Measurements from ENCODE around the gene ALDH2. TPM values are rescaled to one million over a fixed set of nuclear protein-coding genes. Genes with fewer than 3 reads are reported as not detected.
A peak's percentile ranks its signal among the peaks of the same experiment; 100 is the strongest.
"Not testable (repeated sequence)": the region's sequence is repeated elsewhere in the genome, so short reads cannot be mapped to it uniquely, and the experiment has no call there.

ALDH2 gene
- total RNA-seq, 4 donors from 2014 or later: 151 to 179 (median 157) TPM

DNA sequence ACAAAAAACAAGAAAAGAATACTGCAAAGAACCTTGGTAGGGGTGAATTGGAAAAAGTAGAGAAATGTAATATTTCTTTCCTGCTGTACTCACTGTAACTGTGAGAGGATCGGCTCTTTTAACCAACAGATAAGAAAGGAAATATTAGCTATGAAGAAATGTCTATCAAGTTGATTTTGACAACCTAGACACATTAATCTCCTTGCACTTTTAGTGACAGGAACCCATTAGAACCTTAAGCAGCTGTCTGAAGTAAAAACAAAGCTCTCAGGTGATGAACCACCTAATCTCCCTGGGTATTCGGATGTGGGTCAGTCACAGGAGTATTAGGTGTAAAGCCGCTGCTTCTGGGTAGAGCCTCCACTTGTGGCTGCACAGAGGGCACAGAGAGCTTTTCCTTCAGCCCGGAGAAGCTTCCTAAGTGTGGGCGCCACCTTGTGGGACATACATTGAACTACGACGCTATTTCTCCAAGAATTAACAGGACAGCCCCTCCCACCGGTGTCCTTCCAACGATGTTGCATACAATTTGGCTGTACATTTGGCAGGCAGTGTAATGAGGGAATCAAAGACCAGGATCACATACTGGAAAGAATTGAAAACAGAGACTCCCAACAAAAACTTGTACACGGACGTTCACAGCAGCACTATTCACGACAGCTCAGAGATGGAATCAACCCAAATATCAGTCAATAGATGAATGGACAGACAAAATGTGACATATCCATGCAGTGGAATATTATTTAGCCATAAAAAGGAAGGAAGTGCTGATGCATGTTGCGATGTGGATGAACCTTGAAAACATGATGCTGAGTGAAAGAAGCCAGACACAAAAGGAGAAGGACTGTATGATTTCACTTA lies 46.4 kb downstream of the ALDH2 start:
- TF ChIP-seq POLR2A (IDR thresholded peaks at IDR 0.05): no peak
- TF ChIP-seq, protein P1, sequence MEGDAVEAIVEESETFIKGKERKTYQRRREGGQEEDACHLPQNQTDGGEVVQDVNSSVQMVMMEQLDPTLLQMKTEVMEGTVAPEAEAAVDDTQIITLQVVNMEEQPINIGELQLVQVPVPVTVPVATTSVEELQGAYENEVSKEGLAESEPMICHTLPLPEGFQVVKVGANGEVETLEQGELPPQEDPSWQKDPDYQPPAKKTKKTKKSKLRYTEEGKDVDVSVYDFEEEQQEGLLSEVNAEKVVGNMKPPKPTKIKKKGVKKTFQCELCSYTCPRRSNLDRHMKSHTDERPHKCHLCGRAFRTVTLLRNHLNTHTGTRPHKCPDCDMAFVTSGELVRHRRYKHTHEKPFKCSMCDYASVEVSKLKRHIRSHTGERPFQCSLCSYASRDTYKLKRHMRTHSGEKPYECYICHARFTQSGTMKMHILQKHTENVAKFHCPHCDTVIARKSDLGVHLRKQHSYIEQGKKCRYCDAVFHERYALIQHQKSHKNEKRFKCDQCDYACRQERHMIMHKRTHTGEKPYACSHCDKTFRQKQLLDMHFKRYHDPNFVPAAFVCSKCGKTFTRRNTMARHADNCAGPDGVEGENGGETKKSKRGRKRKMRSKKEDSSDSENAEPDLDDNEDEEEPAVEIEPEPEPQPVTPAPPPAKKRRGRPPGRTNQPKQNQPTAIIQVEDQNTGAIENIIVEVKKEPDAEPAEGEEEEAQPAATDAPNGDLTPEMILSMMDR (IDR thresholded peaks at IDR 0.05): peak in 1 of 3 donors; percentile 71
- intact Hi-C loops (cut with DNase I; ENCODE audit: low total_unique reads): loop anchor here (5.0 kb wide), 1 partner anchor 61 kb away; no protein-coding TSS in a partner anchor
- H3K4me3 ChIP-seq (ENCODE audit: low read depth, poor library complexity, severe bottlenecking): no peak overlapping the region
- peak; percentile 83 to 95 for DNase-seq (ENCODE audit: low spot score in 2 of 2)
- WGBS, 2 donors: 13 to 16% methylated on average over 13 of the region's 13 CpGs

DNA sequence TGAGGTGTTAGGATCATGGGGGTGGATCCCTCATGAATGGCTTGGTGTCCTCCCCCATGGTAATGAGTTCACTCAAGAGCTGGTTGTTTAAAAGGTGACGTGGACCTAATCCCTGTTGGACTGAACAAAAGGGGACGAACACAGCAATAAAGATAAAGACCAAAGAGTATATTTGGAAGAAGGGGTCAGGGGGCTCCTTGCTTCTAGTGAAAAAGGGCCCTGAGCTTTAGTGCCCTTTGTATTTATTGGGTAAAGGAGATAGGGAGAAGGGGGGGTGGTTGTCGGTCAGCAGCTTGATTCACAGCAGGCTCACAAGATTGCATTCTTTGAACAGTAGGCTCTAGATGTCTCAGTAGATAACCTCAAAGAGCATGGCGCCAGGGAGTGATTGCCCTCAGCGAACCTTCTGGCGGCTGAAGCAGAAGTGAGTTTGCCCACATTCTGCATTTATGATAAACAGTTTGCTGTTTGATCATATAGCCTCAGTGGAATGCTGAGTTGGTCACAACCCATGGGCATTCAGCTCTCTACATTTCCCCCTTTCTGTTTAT lies 49.4 kb downstream of the ALDH2 start:
- no peak overlapping the region for H3K4me3 ChIP-seq (ENCODE audit: low read depth, poor library complexity, severe bottlenecking)
- WGBS, 2 donors: 71 to 73% methylated on average over 6 of the region's 6 CpGs
- no peak for TF ChIP-seq POLR2A (IDR thresholded peaks at IDR 0.05)
- peak in 1 of 2 donors; percentile 56 for DNase-seq (ENCODE audit: low spot score in 2 of 2)
- intact Hi-C loops (cut with DNase I; ENCODE audit: low total_unique reads): no loop called here

DNA sequence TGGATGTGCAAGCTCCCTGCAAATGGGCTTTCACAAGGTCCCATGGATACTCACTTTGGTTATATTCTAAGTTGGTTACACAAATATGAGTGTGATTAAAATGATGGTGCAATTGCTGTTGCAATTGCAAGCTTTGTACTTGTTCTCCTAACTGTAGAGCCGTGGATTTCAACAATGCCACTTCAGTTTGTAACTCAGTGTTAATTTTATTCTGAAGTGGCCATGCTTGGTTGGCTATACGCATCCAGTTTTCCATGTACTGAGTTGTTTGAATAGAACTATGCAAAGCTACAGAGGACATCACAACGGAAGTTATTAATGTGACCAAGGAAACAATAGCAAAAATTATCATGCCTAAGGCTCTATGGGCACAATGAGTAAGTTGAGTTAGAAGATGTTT lies 50.2 kb downstream of the ALDH2 start:
- intact Hi-C loops (cut with DNase I; ENCODE audit: low total_unique reads); DNase-seq (ENCODE audit: low spot score in 2 of 2); H3K4me3 ChIP-seq (ENCODE audit: low read depth, poor library complexity, severe bottlenecking): not testable (repeated sequence)
- WGBS, 2 donors: 72 to 89% methylated on average over 3 of the region's 3 CpGs

DNA sequence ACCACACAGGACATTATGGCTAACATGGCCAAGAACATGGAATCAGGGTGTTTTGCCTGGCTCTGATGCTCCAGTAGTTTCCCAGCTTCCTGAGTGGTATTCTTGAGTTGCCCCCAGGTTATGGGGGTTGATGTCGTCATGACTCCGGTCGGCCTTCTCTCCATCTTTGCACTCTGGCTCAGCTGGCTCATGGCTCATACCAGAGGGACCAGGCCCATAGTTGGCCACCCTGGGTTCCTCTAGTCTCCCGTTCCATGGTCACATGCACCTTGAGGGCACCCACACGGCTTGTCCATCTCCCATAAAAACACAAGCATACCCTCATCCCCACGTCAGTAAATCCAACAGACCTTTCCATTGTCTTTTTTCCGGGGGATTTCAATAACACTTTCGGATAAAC lies 51.6 kb downstream of the ALDH2 start:
- intact Hi-C loops (cut with DNase I; ENCODE audit: low total_unique reads): no loop called here
- 82 to 92% methylated on average over 8 of the region's 8 CpGs for WGBS, 2 donors
- no peak overlapping the region for H3K4me3 ChIP-seq (ENCODE audit: low read depth, poor library complexity, severe bottlenecking)
- no peak for TF ChIP-seq POLR2A (IDR thresholded peaks at IDR 0.05)
- TF ChIP-seq, protein P1 (IDR thresholded peaks at IDR 0.05): no peak
- peak in 1 of 2 donors; percentile 79 for DNase-seq (ENCODE audit: low spot score in 2 of 2)

DNA sequence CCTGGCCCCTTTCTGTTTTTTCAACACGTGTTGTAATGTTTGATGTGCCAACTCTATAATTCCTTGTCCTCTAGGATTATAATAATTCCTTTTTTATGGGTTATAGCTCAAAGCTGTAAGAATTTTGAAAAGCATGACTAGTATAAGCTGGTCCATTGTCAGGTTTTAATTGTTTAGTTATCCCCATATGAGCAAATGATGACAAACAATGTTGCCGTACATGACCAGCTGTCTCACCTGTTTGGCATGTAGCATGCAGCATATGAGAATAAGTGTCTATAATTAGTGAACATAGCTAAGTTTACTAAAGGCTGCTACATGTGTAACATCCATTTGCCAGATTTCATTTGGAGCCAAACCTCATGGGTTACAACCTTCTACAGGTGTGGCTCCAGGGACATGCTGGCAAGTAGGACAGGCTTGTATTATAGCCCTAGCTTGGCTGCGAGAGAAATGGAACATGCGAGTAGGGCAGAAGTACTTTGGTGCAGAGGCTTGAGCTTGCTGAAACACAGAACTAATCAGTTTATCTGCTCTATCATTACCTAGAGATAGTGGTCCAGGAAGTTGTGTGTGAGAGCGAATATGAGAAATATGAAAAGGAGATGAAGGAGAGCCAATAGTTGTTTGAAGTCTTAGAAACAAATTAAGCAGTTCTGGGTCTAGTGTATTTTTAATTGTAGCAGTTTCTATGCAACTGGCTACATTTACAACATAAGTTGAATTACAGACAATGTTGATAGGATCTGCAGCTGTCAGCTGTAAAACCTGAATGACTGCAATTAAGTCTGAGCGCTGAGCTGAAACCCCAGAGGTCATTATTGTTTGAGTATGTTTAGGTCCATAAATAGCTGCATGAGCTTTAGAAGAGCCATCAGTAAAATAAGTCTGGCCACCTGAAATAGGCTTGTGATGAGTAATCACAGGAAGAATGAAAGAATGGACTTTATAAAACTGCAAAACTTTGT lies 52.7 kb downstream of the ALDH2 start:
- intact Hi-C loops (cut with DNase I; ENCODE audit: low total_unique reads): no loop called here
- no peak overlapping the region for H3K4me3 ChIP-seq (ENCODE audit: low read depth, poor library complexity, severe bottlenecking)
- WGBS, 2 donors: 27 to 33% methylated on average over 6 of the region's 6 CpGs
- TF ChIP-seq POLR2A (IDR thresholded peaks at IDR 0.05): no peak
- TF ChIP-seq, protein P1 (IDR thresholded peaks at IDR 0.05): no peak
- peak in 1 of 2 donors; percentile 52 for DNase-seq (ENCODE audit: low spot score in 2 of 2)

DNA sequence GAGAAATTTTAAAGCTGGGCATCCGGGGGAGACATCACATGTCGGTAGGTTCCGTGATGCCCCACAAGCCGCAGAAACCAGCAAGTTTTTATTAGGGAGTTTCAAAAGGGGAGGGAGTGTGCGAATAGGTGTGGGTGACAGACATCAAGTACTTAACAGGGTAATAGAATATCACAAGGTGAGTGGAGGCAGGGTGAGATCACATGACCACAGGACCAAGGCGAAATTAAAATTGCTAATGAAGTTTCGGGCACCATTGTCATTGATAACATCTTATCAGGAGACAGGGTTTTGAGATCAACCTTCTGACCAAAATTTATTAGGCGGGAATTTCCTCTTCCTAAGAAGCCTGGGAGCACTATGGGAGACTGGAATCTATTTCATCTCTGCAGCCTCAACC lies 54.1 kb downstream of the ALDH2 start:
- DNase-seq (ENCODE audit: low spot score in 2 of 2): peak in 1 of 2 donors; percentile 21
- H3K4me3 ChIP-seq (ENCODE audit: low read depth, poor library complexity, severe bottlenecking); intact Hi-C loops (cut with DNase I; ENCODE audit: low total_unique reads): not testable (repeated sequence)
- WGBS, 2 donors: 87 to 90% methylated on average over 8 of the region's 8 CpGs

DNA sequence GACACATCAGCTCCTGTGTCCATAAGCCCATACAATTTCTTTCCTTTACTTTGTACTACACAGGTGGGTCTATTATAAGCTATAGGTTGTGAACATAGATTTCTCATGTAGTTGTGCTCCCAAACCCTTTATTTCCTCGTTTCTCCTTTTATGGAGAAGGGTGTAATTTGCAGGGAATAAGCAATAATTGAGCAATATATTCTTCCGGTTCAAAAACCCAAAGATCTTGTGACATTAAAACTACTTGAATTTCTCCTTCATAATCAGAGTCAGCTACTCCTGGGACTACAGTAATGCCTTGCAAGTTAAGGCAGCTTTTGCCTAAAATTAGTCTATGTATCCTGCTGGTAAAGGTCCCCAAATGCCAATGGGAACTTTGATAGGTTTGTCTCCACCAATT lies 56.2 kb downstream of the ALDH2 start:
- intact Hi-C loops (cut with DNase I; ENCODE audit: low total_unique reads): no loop called here

More for the DNA sequence above, 56.2 kb downstream of the ALDH2 start:
- WGBS, 2 donors: 54 to 59% methylated on average over 2 of the region's 2 CpGs
- DNase-seq (ENCODE audit: low spot score in 2 of 2): no peak
- H3K4me3 ChIP-seq (ENCODE audit: low read depth, poor library complexity, severe bottlenecking): no peak overlapping the region
- TF ChIP-seq, protein P1 (IDR thresholded peaks at IDR 0.05): no peak
- TF ChIP-seq POLR2A (IDR thresholded peaks at IDR 0.05): no peak
